MCF 10A (cell line): ENCODE data around the gene SMIM10L2A. TPM values are rescaled to one million over a fixed set of nuclear protein-coding genes. Genes with fewer than 3 reads are reported as not detected.
A peak's percentile ranks its signal among the peaks of the same experiment; 100 is the strongest.
"Not testable (repeated sequence)": the region's sequence is repeated elsewhere in the genome, so short reads cannot be mapped to it uniquely, and the experiment has no call there.

Experiments used
- BruUV-seq: library from RNA; stranded (reverse); fragments of 400-500 nt; replicated peaks from 2 replicates; lab custom pipeline; 2021; lab: Mats Ljungman, UMichigan
- CTCF ChIA-PET: fragments of 300-600 bp; sonication (Branson Sonifier 250); formaldehyde crosslinking; extraction: SDS; loops from one replicate; lab custom pipeline; 2021; ENCODE audit warnings: antibody characterized with exemption, inconsistent platforms; lab: Yijun Ruan, JAX
- POLR2A ChIA-PET: fragments of 300-600, 350-650 bp; sonication (Branson Sonifier 250); formaldehyde crosslinking; extraction: SDS; loops from one replicate; lab custom pipeline; 2020; ENCODE audit warnings: antibody characterized with exemption, inconsistent platforms; lab: Yijun Ruan, JAX
- DNase-seq: peaks from one replicate; pipeline ENCODE4 v3.0.0-alpha.2; 2018; ENCODE audit not compliant: unreplicated experiment
- H3K27ac Mint-ChIP-seq: one replicate; pipeline ENCODE4 v1.8.0; 2022; ENCODE audit warnings: mild to moderate bottlenecking, low read depth, mixed read lengths; ENCODE audit not compliant: unreplicated experiment
- H3K27me3 Mint-ChIP-seq: one replicate; pipeline ENCODE4 v1.8.0; 2022; ENCODE audit warnings: mixed read lengths; ENCODE audit not compliant: insufficient read depth, unreplicated experiment
- H3K36me3 Mint-ChIP-seq: one replicate; pipeline ENCODE4 v1.8.0; 2022; ENCODE audit warnings: mild to moderate bottlenecking, moderate library complexity, mixed read lengths; ENCODE audit not compliant: insufficient read depth, unreplicated experiment
- H3K4me1 Mint-ChIP-seq: one replicate; pipeline ENCODE4 v1.8.0; 2022; ENCODE audit warnings: mixed read lengths; ENCODE audit not compliant: insufficient read depth, unreplicated experiment
- H3K4me3 Mint-ChIP-seq: one replicate; pipeline ENCODE4 v1.8.0; 2022; ENCODE audit warnings: mild to moderate bottlenecking, moderate library complexity, mixed read lengths; ENCODE audit not compliant: unreplicated experiment
- H3K9me3 Mint-ChIP-seq: one replicate; pipeline ENCODE4 v1.8.0; 2022; ENCODE audit warnings: mixed read lengths; ENCODE audit not compliant: unreplicated experiment
- intact Hi-C: fragments of 100-400 bp; cut with micrococcal nuclease; formaldehyde crosslinking; loops from 2 replicates; pipeline ENCODE4 v1.14.1; 2022
- total RNA-seq: library from RNA; stranded (reverse); gene quantifications from 2 replicates; pipeline ENCODE4 v1.2.3, GENCODE V29; 2022
- TF ChIP-seq, protein P1 (sequence below): fragments of 200-600 bp; IDR thresholded peaks from one replicate; pipeline ENCODE4 v1.8.0; 2022; ENCODE audit warnings: antibody characterized with exemption, mild to moderate bottlenecking; ENCODE audit not compliant: unreplicated experiment

The SMIM10L2A gene
- total RNA-seq, 1 experiment from 2014 or later: 0.16 TPM

DNA sequence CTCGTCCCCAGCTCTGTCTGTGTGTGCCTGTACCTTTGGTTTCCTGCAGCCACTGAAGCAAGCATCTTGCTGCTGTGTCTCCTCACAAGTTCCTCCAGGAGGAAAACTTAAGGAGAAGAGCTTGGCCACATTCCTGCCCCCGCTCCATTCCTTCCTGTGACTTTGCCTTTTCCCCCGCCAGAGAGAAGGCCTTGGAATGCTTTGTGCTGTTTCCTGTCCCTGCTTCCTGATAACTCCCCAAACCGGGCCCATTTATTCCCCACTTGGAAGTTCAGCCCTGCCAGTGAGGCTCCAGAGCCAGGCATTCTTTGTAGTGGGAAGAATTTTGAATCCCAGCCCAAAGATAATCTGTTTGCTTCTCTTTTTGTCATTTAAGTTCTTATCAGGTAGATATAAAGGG is 33.1 kb downstream of the SMIM10L2A start:
- H3K4me1 Mint-ChIP-seq: no peaks in the 10 kb centered on the region
- TF ChIP-seq, protein P1, sequence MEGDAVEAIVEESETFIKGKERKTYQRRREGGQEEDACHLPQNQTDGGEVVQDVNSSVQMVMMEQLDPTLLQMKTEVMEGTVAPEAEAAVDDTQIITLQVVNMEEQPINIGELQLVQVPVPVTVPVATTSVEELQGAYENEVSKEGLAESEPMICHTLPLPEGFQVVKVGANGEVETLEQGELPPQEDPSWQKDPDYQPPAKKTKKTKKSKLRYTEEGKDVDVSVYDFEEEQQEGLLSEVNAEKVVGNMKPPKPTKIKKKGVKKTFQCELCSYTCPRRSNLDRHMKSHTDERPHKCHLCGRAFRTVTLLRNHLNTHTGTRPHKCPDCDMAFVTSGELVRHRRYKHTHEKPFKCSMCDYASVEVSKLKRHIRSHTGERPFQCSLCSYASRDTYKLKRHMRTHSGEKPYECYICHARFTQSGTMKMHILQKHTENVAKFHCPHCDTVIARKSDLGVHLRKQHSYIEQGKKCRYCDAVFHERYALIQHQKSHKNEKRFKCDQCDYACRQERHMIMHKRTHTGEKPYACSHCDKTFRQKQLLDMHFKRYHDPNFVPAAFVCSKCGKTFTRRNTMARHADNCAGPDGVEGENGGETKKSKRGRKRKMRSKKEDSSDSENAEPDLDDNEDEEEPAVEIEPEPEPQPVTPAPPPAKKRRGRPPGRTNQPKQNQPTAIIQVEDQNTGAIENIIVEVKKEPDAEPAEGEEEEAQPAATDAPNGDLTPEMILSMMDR: no peak
- ChIA-PET POLR2A (no interaction called here), CTCF (no interaction called here)
- no TSS peak for BruUV-seq
- H3K9me3 Mint-ChIP-seq: no peaks in the 10 kb centered on the region
- H3K27me3 Mint-ChIP-seq: peaks cover 16% of the 10 kb centered on the region
- H3K4me3 Mint-ChIP-seq: no peak overlapping the region
- DNase-seq: no peak
- H3K27ac Mint-ChIP-seq: no peak overlapping the region
- intact Hi-C loops: no loop called here
- no peaks in the 10 kb centered on the region for H3K36me3 Mint-ChIP-seq

DNA sequence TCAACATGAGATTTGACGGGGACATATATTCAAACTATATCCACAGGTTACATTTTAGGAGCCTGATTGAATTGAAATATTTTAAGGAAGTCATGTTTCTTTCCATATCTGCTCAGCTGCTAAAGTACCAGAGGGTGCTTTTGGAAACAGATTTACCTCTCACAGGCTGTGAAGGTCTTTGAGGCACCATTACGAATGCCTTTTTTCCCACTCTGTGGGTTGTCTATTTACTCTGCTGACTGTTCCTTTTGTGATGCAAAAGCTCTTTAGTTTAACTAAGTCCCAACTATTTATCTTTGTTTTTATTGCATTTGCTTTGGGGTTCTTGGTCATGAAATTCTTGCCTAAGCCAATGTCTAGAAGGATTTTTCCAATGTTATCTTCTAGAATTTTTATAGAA is 40.0 kb downstream of the SMIM10L2A start:
- H3K9me3 Mint-ChIP-seq, BruUV-seq, intact Hi-C loops, H3K4me1 Mint-ChIP-seq, DNase-seq, H3K27ac Mint-ChIP-seq, H3K4me3 Mint-ChIP-seq, CTCF ChIA-PET, H3K36me3 Mint-ChIP-seq, POLR2A ChIA-PET: not testable (repeated sequence)
- H3K27me3 Mint-ChIP-seq: peaks cover 61% of the 10 kb centered on the region

DNA sequence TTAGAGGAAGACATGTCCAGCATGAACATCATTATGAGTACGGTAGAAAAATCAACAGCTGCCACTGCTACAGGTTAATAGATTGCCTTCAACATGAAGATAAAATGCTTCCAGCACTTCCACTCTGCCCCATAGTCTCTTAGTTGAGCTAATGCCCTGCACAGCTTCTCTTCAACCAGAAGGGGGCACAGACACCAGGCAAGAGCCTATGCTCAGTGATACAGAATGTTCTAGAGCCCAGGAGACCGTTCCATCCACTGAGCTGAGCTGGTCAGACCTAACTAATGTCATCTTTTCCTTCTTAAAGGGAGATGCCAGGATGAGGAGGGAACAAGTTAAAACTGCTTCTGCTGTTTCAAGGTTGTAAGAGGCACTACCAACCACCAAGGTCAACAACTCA is 42.2 kb downstream of the SMIM10L2A start:
- H3K36me3 Mint-ChIP-seq: no peaks in the 10 kb centered on the region
- intact Hi-C loops: no loop called here

GRCh38 chrX:135476378-135476777 is 54.6 kb downstream of the SMIM10L2A start:
- no peaks in the 10 kb centered on the region for H3K36me3 Mint-ChIP-seq
- no peaks in the 10 kb centered on the region for H3K9me3 Mint-ChIP-seq
- ChIA-PET POLR2A (no interaction called here), CTCF (interaction anchor here (0.5 to 2.3 kb wide), 4 partner anchors 11 to 1531 kb away, joined by 3 to 9 read pairs (median 4); no protein-coding TSS in a partner anchor)
- TF ChIP-seq, protein P1: no peak
- H3K27ac Mint-ChIP-seq: no peak overlapping the region
- H3K27me3 Mint-ChIP-seq: peaks cover 80% of the 10 kb centered on the region
- intact Hi-C loops: no loop called here
- H3K4me3 Mint-ChIP-seq: no peak overlapping the region
- BruUV-seq: no TSS peak
- DNase-seq: no peak
- H3K4me1 Mint-ChIP-seq: peaks cover 6% of the 10 kb centered on the region

More for the DNA sequence above, 42.2 kb downstream of the SMIM10L2A start:
- no TSS peak for BruUV-seq
- Mint-ChIP-seq H3K4me1 (no peaks in the 10 kb centered on the region), H3K27me3 (peaks cover 82% of the 10 kb centered on the region), H3K27ac (no peak overlapping the region), H3K9me3 (no peaks in the 10 kb centered on the region), H3K4me3 (no peak overlapping the region)
- ChIA-PET POLR2A (no interaction called here), CTCF (interaction anchor here (0.7 to 1.3 kb wide), 3 partner anchors 12 to 428 kb away, joined by 3 to 5 read pairs (median 5); no protein-coding TSS in a partner anchor)
- DNase-seq: peak; percentile 18
- TF ChIP-seq, protein P1: peak; percentile 23
